ENCODE measurements around the gene CD180. TPM values are rescaled to one million over a fixed set of nuclear protein-coding genes. Genes with fewer than 3 reads are reported as not detected.

The CD180 gene
- total and polyA plus RNA-seq, 9 of the 15 experiments (the other 6 are each of a cell fraction or from before 2014, with no cell fraction given): 0.01 to 0.07 TPM; not detected in 7

GRCh38 chr5:67206929-67207328 lies 10.3 kb upstream of the CD180 start (continued):
- TF ChIP-seq ZNF407 (IDR thresholded peaks at IDR 0.05; ENCODE audit: low read depth) (no peak), ELF4 (CRISPR knock-in tag; IDR thresholded peaks at IDR 0.05) (no peak), ATF1 (CRISPR knock-in tag; IDR thresholded peaks at IDR 0.05) (no peak), ATF1 (tag; IDR thresholded peaks at IDR 0.05) (peak; percentile 61), HDAC1 (IDR thresholded peaks at IDR 0.05) (peak; percentile 86 to 96), NONO (IDR thresholded peaks at IDR 0.05; ENCODE audit: low read depth in 2 of 2, low read length in 1 of 2) (0 out of 4 replicates have a peak, but pooled peaks of 1 of the 2 experiments have one; percentile 34), RAD21 (CRISPR knock-in tag; conservative IDR thresholded peaks at IDR 0.05 in 1 of 2, IDR thresholded peaks at IDR 0.05 in 1 of 2) (peak in 1 of 2 experiments; percentile 36; a peak in 1 of 4 replicates), SMAD3 (CRISPR knock-in tag; conservative IDR thresholded peaks at IDR 0.05) (no peak), CEBPB (tag; IDR thresholded peaks at IDR 0.05) (no peak), HIVEP1 (CRISPR knock-in tag; IDR thresholded peaks at IDR 0.05) (no peak), HSF4 (CRISPR knock-in tag; IDR thresholded peaks at IDR 0.05; ENCODE audit: borderline replicate concordance) (no peak), ESRRA (IDR thresholded peaks at IDR 0.05; ENCODE audit: borderline replicate concordance, low read depth) (peak; percentile 99; the same call in 1 of the 2 replicates), SP1 (CRISPR knock-in tag; IDR thresholded peaks at IDR 0.05) (no peak), SMARCA4 (IDR thresholded peaks at IDR 0.05) (peak; percentile 91), FOXP4 (CRISPR knock-in tag; IDR thresholded peaks at IDR 0.05; ENCODE audit: borderline replicate concordance) (no peak), ZEB2 (IDR thresholded peaks at IDR 0.05) (peak; percentile 80), ZNF75A (CRISPR knock-in tag; IDR thresholded peaks at IDR 0.05) (no peak), ZNF584 (CRISPR knock-in tag; IDR thresholded peaks at IDR 0.05; ENCODE audit: low read depth) (peak; percentile 41; the same call in 1 of the 2 replicates), MED1 (CRISPR knock-in tag; IDR thresholded peaks at IDR 0.05; ENCODE audit: borderline replicate concordance) (no peak), NCOA2 (IDR thresholded peaks at IDR 0.05; ENCODE audit: partially characterized antibody in 2 of 2) (peak in 1 of 2 experiments; percentile 34)

Measured in K562 (cell line).